WTC11 (cell line): Measurements from ENCODE around the gene CD247. TPM values are rescaled to one million over a fixed set of nuclear protein-coding genes. Genes with fewer than 3 reads are reported as not detected.

Experiments
- ATAC-seq: fragments of 200-7000 bp; cut with Tn5 transposase; 2 replicates; pipeline ENCODE4 v1.10.0; 2021; ENCODE audit warnings: mild to moderate bottlenecking, moderate library complexity
- CTCF ChIA-PET: fragments of 300-600 bp; sonication (Branson Sonifier 250); formaldehyde crosslinking; loops from one replicate; lab custom pipeline; 2021; ENCODE audit warnings: antibody characterized with exemption; lab: Charles Lee
- POLR2A ChIA-PET: fragments of 350-600 bp; sonication (Branson Sonifier 250); formaldehyde crosslinking; loops from one replicate; lab custom pipeline; 2021; ENCODE audit warnings: antibody characterized with exemption; lab: Charles Lee
- DNase-seq: peaks from one replicate; pipeline ENCODE4 v3.0.0; 2021; ENCODE audit warnings: low spot score
- H3K27ac Mint-ChIP-seq: 2 replicates; pipeline ENCODE4 v1.8.0; 2021; ENCODE audit warnings: mixed read lengths
- H3K27me3 Mint-ChIP-seq: 2 replicates; pipeline ENCODE4 v1.8.0; 2021; ENCODE audit warnings: low read depth, mild to moderate bottlenecking, moderate library complexity, mixed read lengths
- H3K36me3 Mint-ChIP-seq: 2 replicates; pipeline ENCODE4 v1.8.0; 2021; ENCODE audit warnings: mixed read lengths
- H3K4me1 Mint-ChIP-seq: 2 replicates; pipeline ENCODE4 v1.8.0; 2022; ENCODE audit warnings: mixed read lengths
- H3K4me3 Mint-ChIP-seq: 2 replicates; pipeline ENCODE4 v1.8.0; 2021; ENCODE audit warnings: mild to moderate bottlenecking, moderate library complexity, mixed read lengths
- H3K9me3 Mint-ChIP-seq: 2 replicates; pipeline ENCODE4 v1.8.0; 2021; ENCODE audit warnings: mixed read lengths
- CREM ChIP-seq: sonication (generic); formaldehyde crosslinking; IDR thresholded peaks from 2 replicates; pipeline ENCODE4 v1.8.1; 2022; ENCODE audit warnings: mild to moderate bottlenecking, missing genetic modification reagents, moderate library complexity
- ETV6 ChIP-seq: sonication (generic); formaldehyde crosslinking; IDR thresholded peaks from 2 replicates; pipeline ENCODE4 v1.8.1; 2022; ENCODE audit warnings: mild to moderate bottlenecking, missing genetic modification reagents
- JUN ChIP-seq: sonication (generic); formaldehyde crosslinking; IDR thresholded peaks from 2 replicates; pipeline ENCODE4 v1.8.0; 2023; ENCODE audit warnings: mild to moderate bottlenecking, missing genetic modification reagents
- MYBL2 ChIP-seq: sonication (generic); formaldehyde crosslinking; IDR thresholded peaks from 2 replicates; pipeline ENCODE4 v1.8.1; 2023; ENCODE audit warnings: mild to moderate bottlenecking, moderate library complexity, missing genetic modification reagents
- NFATC4 ChIP-seq: fragments of 250-450 bp; sonication (Bioruptor Pico); IDR thresholded peaks from 2 replicates; pipeline ENCODE4 v1.9.0; 2021; ENCODE audit warnings: mild to moderate bottlenecking
- OVOL2 ChIP-seq: fragments of 250-450 bp; sonication (Bioruptor Pico); IDR thresholded peaks from 2 replicates; pipeline ENCODE4 v1.9.0; 2021; ENCODE audit warnings: mild to moderate bottlenecking, borderline replicate concordance
- total RNA-seq: library from RNA; stranded (reverse); gene quantifications from 3 replicates; pipeline ENCODE4 v1.2.3, GENCODE V29; 2021
- TF ChIP-seq, protein P1 (sequence below): sonication (generic); formaldehyde crosslinking; IDR thresholded peaks from 2 replicates; pipeline ENCODE4 v1.8.1; 2023; ENCODE audit warnings: mild to moderate bottlenecking, missing genetic modification reagents, borderline replicate concordance
- TF ChIP-seq, protein P2 (sequence below): fragments of 250-450 bp; sonication (Bioruptor Pico); conservative IDR thresholded peaks from 2 replicates; pipeline ENCODE4 v1.9.0; 2021; ENCODE audit warnings: mild to moderate bottlenecking
- TF ChIP-seq, protein P3 (sequence below): sonication (generic); formaldehyde crosslinking; IDR thresholded peaks from 2 replicates; pipeline ENCODE4 v1.8.1; 2022; ENCODE audit warnings: low read depth, mild to moderate bottlenecking, moderate library complexity, missing genetic modification reagents, borderline replicate concordance
- TF ChIP-seq, protein P4 (sequence below): fragments of 250-450 bp; sonication (Bioruptor Pico); IDR thresholded peaks from 2 replicates; pipeline ENCODE4 v2.1.2; 2022; ENCODE audit warnings: mild to moderate bottlenecking, moderate library complexity
- TF ChIP-seq, protein P5 (sequence below): fragments of 250-450 bp; sonication (Bioruptor Pico); IDR thresholded peaks from 2 replicates; pipeline ENCODE4 v1.9.0; 2021; ENCODE audit warnings: mild to moderate bottlenecking, borderline replicate concordance
- TF ChIP-seq, protein P6 (sequence below): sonication (generic); formaldehyde crosslinking; IDR thresholded peaks from 2 replicates; pipeline ENCODE4 v1.8.1; 2023; ENCODE audit warnings: mild to moderate bottlenecking, moderate library complexity, missing genetic modification reagents

The CD247 gene
- total RNA-seq, 1 experiment from 2014 or later = 1.8 TPM

DNA sequence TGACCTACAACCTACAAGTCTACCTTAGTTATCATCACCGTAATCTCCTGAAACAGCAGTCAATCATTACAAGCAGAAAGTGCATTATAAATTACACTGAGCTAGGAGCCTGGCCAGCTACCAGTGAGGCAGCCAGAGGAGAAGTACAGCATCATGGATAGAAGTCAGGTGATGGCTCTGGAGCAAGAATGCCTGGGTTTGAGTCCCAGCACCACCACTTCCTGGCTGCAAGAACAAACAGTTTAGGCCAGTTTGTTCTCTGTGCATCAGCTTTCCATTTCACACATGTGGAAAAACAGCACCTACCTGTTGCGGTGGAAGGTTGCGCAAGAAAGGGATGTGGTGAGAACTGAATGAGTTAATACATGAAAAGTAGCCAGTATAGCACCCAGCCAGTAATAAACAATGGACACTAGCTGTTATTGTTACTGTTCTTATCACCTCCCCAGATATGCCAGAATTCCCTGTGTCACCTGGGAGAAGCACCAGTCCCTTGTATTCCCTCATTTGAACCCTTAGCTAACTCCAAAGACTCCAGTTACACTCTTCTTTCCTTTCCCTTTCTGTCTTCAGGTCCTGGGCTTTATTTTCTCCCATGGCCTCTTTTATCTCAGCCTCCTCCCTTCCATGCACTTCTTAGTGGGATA is 26.2 kb upstream of the CD247 start:
- POLR2A ChIA-PET = no interaction called here
- DNase-seq = no peak

More for the DNA sequence above, 26.2 kb upstream of the CD247 start:
- CTCF ChIA-PET = no interaction called here
- Mint-ChIP-seq H3K4me3 (no peak overlapping the region), H3K4me1 (peaks cover 8% of the 10 kb centered on the region), H3K36me3 (peaks cover 14% of the 10 kb centered on the region), H3K27ac (no peak overlapping the region), H3K9me3 (no peaks in the 10 kb centered on the region), H3K27me3 (no peaks in the 10 kb centered on the region)
- no peak for ATAC-seq
- TF ChIP-seq, protein P1, sequence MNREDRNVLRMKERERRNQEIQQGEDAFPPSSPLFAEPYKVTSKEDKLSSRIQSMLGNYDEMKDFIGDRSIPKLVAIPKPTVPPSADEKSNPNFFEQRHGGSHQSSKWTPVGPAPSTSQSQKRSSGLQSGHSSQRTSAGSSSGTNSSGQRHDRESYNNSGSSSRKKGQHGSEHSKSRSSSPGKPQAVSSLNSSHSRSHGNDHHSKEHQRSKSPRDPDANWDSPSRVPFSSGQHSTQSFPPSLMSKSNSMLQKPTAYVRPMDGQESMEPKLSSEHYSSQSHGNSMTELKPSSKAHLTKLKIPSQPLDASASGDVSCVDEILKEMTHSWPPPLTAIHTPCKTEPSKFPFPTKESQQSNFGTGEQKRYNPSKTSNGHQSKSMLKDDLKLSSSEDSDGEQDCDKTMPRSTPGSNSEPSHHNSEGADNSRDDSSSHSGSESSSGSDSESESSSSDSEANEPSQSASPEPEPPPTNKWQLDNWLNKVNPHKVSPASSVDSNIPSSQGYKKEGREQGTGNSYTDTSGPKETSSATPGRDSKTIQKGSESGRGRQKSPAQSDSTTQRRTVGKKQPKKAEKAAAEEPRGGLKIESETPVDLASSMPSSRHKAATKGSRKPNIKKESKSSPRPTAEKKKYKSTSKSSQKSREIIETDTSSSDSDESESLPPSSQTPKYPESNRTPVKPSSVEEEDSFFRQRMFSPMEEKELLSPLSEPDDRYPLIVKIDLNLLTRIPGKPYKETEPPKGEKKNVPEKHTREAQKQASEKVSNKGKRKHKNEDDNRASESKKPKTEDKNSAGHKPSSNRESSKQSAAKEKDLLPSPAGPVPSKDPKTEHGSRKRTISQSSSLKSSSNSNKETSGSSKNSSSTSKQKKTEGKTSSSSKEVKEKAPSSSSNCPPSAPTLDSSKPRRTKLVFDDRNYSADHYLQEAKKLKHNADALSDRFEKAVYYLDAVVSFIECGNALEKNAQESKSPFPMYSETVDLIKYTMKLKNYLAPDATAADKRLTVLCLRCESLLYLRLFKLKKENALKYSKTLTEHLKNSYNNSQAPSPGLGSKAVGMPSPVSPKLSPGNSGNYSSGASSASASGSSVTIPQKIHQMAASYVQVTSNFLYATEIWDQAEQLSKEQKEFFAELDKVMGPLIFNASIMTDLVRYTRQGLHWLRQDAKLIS (CRISPR knock-in tag) = no peak
- TF ChIP-seq MYBL2 (CRISPR knock-in tag) = no peak
- TF ChIP-seq, protein P2, sequence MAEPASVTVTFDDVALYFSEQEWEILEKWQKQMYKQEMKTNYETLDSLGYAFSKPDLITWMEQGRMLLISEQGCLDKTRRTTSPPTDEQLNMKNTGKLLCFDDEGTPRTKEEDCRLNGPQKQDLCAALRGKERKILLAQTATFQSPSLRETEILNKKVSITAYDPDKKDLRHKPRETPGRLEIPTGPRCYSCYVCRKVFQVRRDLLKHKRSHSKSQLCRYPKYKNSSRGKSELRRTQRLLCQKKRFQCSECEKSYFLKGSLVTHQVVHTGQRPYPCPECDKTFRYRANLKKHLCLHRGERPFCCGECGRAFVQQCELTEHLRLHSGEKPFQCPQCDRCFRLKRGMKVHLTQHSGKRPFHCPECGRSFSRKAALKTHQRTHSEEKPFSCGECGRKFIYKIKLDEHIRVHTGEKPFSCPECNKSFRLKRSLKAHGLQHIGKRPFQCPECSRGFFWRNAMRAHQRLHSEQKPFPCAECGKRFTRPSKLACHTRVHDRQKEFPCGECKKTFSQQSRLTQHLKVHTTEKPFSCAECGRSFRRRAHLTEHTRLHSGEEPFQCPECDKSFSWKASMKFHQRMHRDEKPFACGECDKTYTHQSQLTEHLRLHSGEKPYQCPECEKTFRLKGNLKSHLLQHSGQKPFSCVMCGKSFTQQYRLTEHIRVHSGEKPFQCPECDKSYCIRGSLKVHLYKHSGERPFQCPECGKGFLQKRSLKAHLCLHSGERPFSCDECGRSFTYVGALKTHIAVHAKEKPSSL (CRISPR knock-in tag) = no peak
- TF ChIP-seq, protein P3, sequence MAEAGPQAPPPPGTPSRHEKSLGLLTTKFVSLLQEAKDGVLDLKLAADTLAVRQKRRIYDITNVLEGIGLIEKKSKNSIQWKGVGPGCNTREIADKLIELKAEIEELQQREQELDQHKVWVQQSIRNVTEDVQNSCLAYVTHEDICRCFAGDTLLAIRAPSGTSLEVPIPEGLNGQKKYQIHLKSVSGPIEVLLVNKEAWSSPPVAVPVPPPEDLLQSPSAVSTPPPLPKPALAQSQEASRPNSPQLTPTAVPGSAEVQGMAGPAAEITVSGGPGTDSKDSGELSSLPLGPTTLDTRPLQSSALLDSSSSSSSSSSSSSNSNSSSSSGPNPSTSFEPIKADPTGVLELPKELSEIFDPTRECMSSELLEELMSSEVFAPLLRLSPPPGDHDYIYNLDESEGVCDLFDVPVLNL = no peak
- no peak for TF ChIP-seq JUN (CRISPR knock-in tag)
- TF ChIP-seq, protein P4, sequence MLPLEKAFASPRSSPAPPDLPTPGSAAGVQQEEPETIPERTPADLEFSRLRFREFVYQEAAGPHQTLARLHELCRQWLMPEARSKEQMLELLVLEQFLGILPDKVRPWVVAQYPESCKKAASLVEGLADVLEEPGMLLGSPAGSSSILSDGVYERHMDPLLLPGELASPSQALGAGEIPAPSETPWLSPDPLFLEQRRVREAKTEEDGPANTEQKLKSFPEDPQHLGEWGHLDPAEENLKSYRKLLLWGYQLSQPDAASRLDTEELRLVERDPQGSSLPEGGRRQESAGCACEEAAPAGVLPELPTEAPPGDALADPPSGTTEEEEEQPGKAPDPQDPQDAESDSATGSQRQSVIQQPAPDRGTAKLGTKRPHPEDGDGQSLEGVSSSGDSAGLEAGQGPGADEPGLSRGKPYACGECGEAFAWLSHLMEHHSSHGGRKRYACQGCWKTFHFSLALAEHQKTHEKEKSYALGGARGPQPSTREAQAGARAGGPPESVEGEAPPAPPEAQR = no peak
- TF ChIP-seq CREM (CRISPR knock-in tag) = no peak
- TF ChIP-seq ETV6 (CRISPR knock-in tag) = no peak
- TF ChIP-seq NFATC4 (CRISPR knock-in tag) = no peak
- TF ChIP-seq, protein P5, sequence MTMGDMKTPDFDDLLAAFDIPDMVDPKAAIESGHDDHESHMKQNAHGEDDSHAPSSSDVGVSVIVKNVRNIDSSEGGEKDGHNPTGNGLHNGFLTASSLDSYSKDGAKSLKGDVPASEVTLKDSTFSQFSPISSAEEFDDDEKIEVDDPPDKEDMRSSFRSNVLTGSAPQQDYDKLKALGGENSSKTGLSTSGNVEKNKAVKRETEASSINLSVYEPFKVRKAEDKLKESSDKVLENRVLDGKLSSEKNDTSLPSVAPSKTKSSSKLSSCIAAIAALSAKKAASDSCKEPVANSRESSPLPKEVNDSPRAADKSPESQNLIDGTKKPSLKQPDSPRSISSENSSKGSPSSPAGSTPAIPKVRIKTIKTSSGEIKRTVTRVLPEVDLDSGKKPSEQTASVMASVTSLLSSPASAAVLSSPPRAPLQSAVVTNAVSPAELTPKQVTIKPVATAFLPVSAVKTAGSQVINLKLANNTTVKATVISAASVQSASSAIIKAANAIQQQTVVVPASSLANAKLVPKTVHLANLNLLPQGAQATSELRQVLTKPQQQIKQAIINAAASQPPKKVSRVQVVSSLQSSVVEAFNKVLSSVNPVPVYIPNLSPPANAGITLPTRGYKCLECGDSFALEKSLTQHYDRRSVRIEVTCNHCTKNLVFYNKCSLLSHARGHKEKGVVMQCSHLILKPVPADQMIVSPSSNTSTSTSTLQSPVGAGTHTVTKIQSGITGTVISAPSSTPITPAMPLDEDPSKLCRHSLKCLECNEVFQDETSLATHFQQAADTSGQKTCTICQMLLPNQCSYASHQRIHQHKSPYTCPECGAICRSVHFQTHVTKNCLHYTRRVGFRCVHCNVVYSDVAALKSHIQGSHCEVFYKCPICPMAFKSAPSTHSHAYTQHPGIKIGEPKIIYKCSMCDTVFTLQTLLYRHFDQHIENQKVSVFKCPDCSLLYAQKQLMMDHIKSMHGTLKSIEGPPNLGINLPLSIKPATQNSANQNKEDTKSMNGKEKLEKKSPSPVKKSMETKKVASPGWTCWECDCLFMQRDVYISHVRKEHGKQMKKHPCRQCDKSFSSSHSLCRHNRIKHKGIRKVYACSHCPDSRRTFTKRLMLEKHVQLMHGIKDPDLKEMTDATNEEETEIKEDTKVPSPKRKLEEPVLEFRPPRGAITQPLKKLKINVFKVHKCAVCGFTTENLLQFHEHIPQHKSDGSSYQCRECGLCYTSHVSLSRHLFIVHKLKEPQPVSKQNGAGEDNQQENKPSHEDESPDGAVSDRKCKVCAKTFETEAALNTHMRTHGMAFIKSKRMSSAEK (CRISPR knock-in tag) = no peak
- TF ChIP-seq OVOL2 (CRISPR knock-in tag) = no peak
- TF ChIP-seq, protein P6, sequence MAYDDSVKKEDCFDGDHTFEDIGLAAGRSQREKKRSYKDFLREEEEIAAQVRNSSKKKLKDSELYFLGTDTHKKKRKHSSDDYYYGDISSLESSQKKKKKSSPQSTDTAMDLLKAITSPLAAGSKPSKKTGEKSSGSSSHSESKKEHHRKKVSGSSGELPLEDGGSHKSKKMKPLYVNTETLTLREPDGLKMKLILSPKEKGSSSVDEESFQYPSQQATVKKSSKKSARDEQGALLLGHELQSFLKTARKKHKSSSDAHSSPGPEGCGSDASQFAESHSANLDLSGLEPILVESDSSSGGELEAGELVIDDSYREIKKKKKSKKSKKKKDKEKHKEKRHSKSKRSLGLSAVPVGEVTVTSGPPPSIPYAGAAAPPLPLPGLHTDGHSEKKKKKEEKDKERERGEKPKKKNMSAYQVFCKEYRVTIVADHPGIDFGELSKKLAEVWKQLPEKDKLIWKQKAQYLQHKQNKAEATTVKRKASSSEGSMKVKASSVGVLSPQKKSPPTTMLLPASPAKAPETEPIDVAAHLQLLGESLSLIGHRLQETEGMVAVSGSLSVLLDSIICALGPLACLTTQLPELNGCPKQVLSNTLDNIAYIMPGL = no peak
